ENCODE measurements around the gene CSMD2. TPM values are rescaled to one million over a fixed set of nuclear protein-coding genes. Genes with fewer than 3 reads are reported as not detected.

Gene CSMD2
- total RNA-seq, 2 donors from 2014 or later = 2.8 to 3.0 TPM

- no peak for TF ChIP-seq CTCF (IDR thresholded peaks at IDR 0.05)
- Histone ChIP-seq H3K27me3 (replicated peaks; ENCODE audit: insufficient read depth) (no peaks in the 10 kb centered on the region), H3K9me3 (no peaks in the 10 kb centered on the region), H3K4me3 (no peak overlapping the region), H3K4me1 (ENCODE audit: control insufficient read depth in 1 of 2, low read depth in 2 of 2) (peaks cover 0 to 16% of the 10 kb centered on the region in 2 donors), H3K27ac (no peak overlapping the region), H3K36me3 (no peaks in the 10 kb centered on the region)
- ATAC-seq (ENCODE audit: insufficient number of reproducible peaks, low FRiP score, low read depth) = no peak
- DNase-seq (ENCODE audit: low spot score) = no peak
Measured at GRCh38 chr1:33586106-33586505, 578.9 kb downstream of the CSMD2 start.

GRCh38 chr1:33583567-33583966 lies 581.5 kb downstream of the CSMD2 start:
- no peak overlapping the region for H3K4me3 ChIP-seq
- H3K9me3 ChIP-seq = no peaks in the 10 kb centered on the region
- ATAC-seq (ENCODE audit: insufficient number of reproducible peaks, low FRiP score, low read depth) (no peak), DNase-seq (ENCODE audit: low spot score) (no peak)
- H3K27me3 ChIP-seq (replicated peaks; ENCODE audit: insufficient read depth) = no peaks in the 10 kb centered on the region
- no peak overlapping the region for H3K27ac ChIP-seq
- peaks cover 0 to 16% of the 10 kb centered on the region in 2 donors for H3K4me1 ChIP-seq (ENCODE audit: control insufficient read depth in 1 of 2, low read depth in 2 of 2)
- TF ChIP-seq CTCF (IDR thresholded peaks at IDR 0.05) = no peak
- H3K36me3 ChIP-seq = no peaks in the 10 kb centered on the region

- no peaks in the 10 kb centered on the region for H3K9me3 ChIP-seq
- H3K36me3 ChIP-seq = no peaks in the 10 kb centered on the region
- H3K4me3 ChIP-seq = no peak overlapping the region
- H3K27ac ChIP-seq = no peak overlapping the region
- H3K4me1 ChIP-seq (ENCODE audit: control insufficient read depth in 1 of 2, low read depth in 2 of 2) = peaks cover 9 to 43% of the 10 kb centered on the region in 2 donors
- TF ChIP-seq CTCF (IDR thresholded peaks at IDR 0.05) = no peak
- ATAC-seq (ENCODE audit: insufficient number of reproducible peaks, low FRiP score, low read depth) (no peak), DNase-seq (ENCODE audit: low spot score) (no peak)
- H3K27me3 ChIP-seq (replicated peaks; ENCODE audit: insufficient read depth) = no peaks in the 10 kb centered on the region
Measured at GRCh38 chr1:33578557-33579448, 586.2 kb downstream of the CSMD2 start.

- Histone ChIP-seq H3K4me3 (no peak overlapping the region), H3K27me3 (replicated peaks; ENCODE audit: insufficient read depth) (no peaks in the 10 kb centered on the region), H3K9me3 (no peaks in the 10 kb centered on the region), H3K4me1 (ENCODE audit: control insufficient read depth in 1 of 2, low read depth in 2 of 2) (peaks cover 9 to 33% of the 10 kb centered on the region in 2 donors), H3K27ac (no peak overlapping the region), H3K36me3 (no peaks in the 10 kb centered on the region)
- DNase-seq (ENCODE audit: low spot score) (no peak), ATAC-seq (ENCODE audit: insufficient number of reproducible peaks, low FRiP score, low read depth) (no peak)
- TF ChIP-seq CTCF (IDR thresholded peaks at IDR 0.05) = no peak
Measured at GRCh38 chr1:33577663-33578062, 587.4 kb downstream of the CSMD2 start.

GRCh38 chr1:33576821-33577599 lies 588.0 kb downstream of the CSMD2 start:
- no peaks in the 10 kb centered on the region for H3K27me3 ChIP-seq (replicated peaks; ENCODE audit: insufficient read depth)
- DNase-seq (ENCODE audit: low spot score) (no peak), ATAC-seq (ENCODE audit: insufficient number of reproducible peaks, low FRiP score, low read depth) (no peak)
- no peak for TF ChIP-seq CTCF (IDR thresholded peaks at IDR 0.05)
- H3K4me3 ChIP-seq = no peak overlapping the region
- peaks cover 9 to 36% of the 10 kb centered on the region in 2 donors for H3K4me1 ChIP-seq (ENCODE audit: control insufficient read depth in 1 of 2, low read depth in 2 of 2)
- H3K36me3 ChIP-seq = no peaks in the 10 kb centered on the region
- H3K27ac ChIP-seq = no peak overlapping the region
- H3K9me3 ChIP-seq = no peaks in the 10 kb centered on the region

Measured in thoracic aorta (tissue), 2 donors.